DMS53 treated with DMSO at 0.1 percent for 48 hours (cell line): Measurements from ENCODE around the gene CNDP1.

Experiments
- DNase-seq: peaks from one replicate; lab custom pipeline; 2025; ENCODE audit not compliant: unreplicated experiment; lab: John Stamatoyannopoulos, UW

Gene CNDP1

DNA sequence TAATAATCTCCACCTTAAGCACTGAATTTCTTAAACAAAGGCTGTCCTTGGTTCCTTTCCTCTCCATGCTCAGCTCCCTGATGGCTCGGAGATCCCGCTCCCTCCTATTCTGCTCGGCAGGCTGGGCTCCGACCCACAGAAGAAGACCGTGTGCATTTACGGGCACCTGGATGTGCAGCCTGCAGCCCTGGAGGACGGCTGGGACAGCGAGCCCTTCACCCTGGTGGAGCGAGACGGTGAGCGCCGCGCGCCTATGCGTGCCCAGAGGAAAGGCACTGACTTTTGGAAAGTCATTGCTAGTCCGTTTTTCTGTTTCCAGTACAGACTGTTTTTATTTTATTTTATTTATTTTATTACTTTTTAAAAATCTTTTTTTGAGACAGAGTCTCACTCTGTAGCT lies 28.5 kb upstream of the CNDP1 start:
- no peak for DNase-seq

DNA sequence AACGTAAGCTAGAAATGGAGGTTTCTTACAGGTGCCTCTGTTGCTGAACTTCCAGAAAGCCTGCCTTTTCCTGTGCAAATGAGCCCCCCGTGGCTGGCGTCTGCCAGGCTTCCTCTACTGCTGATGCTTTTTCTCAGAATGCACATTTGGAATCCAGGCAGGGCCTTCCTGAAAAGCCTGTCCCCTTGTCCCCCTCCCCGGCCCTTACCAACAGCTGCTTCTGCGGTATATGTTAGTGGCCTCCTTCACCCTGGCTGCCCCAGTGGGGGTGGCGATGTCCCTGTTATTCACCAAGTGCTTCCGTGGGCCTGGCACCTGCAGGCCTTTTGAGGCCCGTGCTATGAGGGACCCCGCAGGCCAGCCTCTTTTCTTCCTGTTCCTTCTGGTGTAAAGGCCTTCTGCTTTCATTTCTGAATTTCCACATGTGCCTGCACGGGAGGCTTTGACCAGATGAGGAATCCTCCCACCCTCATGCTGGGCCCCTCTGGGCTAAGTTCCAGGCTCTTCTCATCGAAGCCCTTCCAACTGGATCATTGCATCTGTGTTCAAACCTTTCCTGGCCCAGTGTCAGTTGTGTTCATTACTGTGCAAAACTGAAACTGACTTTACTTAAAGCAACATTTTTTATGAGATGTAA lies 27.7 kb upstream of the CNDP1 start:
- DNase-seq = no peak

DNA sequence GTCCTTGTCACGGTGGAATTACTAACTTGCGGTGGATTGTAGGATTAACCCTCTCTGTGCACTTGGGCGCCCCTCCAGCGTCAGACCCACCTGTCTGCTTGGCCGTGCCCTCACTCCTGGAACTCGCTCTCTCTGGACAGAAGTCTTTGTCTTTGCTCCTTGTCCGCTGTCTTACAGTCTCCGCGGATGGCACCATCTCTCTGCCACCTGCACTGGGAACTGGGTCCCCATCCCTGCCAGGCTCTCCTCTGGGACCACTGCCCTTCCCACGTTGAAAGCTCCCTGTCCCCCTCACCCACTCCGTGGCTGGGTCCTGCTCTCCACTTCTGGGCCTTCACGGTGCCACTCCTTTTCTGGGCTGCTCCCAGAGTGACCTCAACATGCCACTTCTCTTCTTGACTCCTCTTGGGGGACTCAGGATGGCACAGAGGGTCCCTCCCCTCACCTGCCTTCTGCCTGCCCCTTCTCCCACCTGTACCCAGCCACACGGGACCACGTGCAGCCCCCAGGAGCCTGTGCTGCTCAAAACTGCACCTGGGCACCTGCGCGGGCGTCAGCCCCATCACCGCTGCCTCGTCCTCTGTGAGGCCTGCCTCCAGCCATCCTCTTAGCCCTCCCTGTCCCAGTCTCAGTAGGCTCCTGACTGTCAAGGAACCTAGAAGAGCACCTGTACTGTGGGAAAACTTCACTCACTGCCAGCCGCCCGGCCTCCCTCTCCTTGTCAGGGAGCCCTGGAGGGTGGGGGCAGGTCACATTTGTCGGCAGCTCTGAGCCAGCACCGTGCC lies 27.0 kb upstream of the CNDP1 start:
- DNase-seq = no peak

DNA sequence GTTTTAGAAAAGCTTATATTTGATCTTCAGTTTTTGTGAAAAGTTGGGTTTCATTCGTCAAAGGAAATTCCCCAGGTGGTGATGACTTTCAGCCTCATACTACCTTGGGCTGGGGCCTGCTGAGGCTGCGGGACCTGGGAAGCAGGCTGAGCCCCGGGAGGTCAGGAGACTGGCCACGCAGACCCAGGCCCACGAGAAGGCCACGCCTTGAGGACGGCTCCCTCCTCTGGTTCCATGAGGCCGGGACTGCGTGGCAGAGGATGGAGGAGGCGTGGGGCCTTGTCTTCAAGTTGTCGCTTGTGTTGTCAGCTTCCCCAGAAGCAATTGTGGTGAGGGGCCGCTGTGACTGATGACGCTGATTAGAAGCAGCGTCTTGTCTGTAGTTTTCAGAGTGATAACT lies 26.4 kb upstream of the CNDP1 start:
- no peak for DNase-seq

DNA sequence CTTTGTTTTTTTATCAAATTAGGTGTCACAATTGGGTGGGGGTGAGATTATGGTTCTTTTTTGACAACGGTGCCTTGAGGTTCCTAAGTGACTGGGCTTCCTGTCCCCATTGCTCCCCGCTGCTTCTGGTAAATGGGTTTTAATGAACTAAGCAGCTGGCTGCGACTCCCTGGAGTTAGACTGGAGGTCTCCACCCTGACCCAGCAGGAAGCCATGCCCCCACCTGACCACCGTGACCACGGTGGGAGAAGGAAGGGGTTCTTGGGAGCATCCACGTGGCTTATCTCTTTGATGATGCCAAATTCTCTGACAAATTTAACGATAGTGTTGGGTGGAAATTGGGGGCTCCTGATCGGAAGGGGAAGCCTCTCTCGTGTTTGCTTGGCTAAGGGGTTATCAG lies 25.9 kb upstream of the CNDP1 start:
- no peak for DNase-seq

DNA sequence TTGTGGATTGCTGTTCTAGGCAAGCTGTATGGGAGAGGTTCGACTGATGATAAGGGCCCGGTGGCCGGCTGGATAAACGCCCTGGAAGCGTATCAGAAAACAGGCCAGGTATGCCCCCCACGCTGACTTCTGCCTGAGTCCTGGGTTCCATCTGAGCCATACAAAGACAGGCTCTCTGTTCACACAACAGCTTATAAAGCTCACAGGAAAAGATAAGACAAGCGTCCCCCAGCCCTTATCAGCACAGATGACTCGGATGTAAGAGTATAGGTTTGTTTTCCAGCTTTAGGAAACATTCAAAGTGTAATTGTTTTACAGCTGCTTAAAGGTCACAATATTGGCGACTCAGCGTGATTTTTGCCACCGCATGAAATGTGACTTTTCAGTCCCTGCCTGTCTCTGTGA lies 25.5 kb upstream of the CNDP1 start:
- no peak for DNase-seq

DNA sequence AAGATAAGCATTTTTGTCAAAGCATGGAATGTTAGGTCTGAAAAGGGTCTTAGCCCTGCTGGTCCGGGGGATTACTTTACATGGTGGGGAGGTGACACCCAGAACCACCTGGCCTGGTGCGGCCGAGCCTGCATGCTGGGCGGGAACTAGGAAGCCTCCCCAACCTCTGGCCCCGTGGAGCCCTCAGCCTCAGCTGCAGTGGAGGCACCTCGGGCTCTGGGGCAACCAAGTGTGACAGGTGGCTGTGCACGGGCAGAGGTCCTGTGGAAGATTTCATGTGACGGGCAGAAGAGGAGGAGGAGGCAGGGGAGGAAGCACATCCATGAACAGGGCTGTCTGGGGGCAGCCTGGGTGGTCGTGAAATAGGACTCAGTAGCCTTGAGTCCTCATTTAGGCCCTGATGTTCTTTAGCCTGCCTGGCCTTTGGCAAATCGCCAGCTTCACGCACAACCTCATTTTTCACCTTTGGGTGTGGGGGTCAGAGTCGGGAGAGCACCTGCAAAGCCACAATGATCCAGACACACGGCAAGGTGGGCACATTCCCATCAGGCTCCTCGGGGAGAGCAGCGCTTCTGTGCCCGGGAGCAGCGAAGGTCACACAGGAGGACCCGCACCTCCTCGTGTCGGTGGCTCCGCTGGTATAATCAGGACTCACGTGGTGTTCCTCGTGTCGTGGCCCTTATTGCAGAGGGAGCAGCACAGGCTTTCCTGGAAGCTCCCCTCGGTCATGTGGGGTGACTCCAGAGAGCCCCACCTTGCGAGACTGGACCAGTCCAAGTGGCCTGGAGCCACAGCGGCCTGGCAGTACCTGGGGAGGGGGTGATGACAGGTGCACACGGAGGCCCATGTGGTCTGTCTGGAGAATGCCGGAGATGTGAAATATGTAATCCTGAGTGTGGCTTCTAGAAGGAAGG lies 24.2 kb upstream of the CNDP1 start:
- DNase-seq = no peak

DNA sequence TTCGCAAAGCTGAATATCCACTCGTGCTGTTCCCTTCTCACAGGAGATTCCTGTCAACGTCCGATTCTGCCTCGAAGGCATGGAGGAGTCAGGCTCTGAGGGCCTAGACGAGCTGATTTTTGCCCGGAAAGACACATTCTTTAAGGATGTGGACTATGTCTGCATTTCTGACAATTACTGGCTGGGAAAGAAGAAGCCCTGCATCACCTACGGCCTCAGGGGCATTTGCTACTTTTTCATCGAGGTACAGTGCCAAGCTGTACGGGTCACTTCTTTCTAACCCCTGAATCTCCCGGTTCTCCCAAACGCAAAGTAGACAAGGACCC lies 23.6 kb upstream of the CNDP1 start:
- DNase-seq = no peak

DNA sequence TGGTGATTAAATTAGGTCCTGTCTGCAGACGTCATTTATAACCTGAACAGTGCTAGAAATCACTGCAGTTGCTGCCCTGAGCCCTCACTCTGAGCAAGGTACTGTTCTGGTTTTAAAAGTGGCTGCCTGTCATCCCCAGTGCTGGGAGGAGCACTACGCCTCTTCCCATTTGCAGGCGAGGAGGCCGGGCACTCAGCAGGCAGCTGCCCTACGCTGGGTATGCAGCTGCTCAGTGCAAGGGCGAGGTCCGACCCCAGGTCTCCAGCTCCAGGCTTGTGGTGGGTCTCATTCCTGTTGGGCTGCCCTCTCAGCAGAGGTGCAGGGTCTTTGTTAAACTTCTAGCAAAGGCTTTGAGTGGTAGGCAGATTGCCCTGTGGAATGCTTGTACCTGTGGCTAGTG lies 22.5 kb upstream of the CNDP1 start:
- DNase-seq = no peak

DNA sequence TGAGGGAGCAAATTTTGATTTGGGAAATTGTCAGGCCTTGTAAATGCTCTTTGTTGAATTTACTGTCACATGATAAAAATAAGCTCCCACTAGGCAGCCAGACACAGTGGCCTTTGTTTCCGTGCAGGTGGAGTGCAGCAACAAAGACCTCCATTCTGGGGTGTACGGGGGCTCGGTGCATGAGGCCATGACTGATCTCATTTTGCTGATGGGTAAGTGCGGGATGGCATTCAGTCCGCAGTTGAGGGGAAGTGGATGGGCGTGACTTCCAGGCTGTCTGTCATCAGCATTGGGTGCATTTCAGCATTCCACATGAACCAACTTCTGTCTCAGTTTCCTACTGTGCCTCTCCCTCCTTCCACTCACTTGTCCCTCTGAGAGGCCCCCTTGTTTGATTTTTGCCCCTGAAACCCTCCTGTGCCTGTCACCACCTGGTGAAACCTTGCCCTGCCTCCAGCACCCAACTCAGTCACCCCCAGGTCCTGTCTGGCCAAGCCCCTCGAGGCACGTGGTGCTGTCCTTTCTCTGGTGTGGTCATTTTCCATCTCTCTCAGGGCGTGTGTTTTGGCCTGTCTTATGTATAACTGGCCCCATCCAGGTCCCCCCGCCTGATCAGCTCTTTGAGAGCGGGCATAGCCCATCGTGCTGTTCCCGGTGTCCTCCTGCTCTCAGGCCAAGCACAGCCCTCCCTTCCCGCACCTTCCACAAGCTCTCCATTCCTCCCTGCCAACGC lies 21.8 kb upstream of the CNDP1 start:
- no peak for DNase-seq

DNA sequence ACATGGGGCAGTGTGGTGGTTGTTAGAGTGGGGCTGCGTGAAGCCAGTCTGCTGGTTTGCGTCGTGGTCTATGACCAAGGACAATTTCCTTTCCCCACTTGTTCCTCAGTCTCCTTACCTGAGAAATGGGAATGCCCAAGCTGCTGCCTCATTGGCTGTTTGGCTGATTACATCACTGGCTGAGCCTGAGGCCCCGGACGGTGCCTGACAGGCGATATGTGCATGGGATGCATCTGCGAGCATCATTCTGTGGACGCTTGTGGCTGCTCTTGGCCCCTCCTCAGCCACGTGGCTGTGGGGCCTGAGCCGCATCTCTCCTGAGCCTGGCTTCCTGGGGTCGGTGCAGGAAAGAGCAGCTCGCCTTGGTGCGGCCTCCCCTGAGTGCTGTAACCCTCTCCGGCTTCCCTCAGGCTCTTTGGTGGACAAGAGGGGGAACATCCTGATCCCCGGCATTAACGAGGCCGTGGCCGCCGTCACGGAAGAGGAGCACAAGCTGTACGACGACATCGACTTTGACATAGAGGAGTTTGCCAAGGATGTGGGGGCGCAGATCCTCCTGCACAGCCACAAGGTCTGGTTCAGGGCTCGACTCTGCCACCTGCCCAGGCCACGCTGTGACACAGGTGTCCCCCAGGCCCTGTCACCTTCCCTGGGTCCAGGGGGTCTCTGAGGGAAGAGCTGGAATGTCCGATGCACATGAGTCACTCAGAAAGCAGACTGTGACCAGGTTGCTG lies 21.0 kb upstream of the CNDP1 start:
- DNase-seq = no peak

DNA sequence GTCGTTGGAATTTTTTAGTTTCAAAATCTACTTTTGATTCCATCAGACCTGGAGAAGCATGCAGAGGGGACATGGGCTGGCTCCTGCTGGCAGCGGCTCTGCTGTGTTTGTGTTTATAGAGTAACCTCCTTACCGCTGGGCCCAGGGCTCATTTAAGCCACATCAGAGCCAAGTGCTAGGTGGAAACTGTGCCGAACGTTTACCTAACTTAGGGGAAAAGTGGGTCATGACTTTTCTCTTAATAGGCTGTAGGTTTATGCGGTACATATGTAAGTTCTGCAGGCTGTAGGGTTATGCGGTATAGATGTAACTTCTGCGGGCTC lies 20.5 kb upstream of the CNDP1 start:
- no peak for DNase-seq

DNA sequence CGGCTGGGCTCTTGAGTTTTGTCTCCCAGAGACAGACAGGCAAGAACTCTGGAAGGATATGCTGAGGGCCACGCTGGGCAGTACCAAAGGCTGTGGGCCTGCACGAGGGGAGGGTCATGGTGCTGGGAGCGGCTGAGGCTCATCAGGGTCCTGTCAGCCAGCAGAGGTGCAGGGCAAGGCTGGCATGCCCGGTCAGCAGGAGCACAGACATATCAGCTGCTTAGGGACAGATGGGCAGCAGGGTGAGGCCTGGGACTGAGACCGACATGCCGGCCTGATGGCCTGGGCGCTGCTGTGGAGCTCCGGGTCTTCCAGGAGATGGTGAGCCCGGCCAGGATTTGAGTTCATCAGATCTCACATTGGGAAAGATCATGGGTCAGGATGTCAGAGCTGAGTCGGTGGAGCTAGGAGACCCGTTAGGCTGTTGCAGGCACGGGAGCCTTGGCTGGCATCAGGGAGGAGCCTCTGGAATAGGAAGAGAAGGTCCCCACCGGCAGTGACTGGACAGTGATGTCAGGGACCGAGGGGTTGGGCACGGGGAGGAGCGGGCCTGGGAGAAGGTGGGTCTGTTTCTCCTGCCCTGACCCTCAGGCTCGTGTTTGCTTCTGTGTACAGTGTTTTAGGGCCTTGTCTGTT lies 19.3 kb upstream of the CNDP1 start:
- DNase-seq = no peak

DNA sequence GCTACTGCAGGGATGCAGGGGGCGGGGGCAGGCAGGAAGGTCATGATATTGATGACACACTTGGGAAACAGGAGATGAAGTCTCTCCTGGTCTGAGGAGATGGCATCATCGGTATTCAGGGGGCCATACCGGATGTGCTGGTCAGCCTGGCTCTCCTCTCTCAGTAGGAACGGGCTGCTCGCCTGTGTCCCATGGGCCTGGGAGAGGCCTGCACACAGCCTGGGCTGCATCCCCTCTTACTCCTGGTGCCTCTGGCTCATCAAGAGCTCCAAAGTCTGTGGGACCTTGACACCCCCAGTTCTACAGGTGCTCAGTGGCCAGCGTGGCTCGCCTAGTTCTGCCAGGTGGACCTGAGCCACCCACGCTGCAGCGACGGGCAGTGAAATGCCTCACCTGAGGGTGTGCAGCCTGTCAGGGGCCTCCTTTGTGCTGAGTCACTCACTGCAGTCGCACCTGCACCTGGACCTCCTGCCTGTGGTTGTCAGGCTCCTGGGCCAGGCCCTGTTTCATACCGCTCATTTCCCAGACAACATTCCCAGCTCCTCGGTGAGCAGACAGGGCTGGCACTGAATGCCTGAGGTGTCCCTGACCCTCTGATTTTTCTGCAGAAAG lies 18.6 kb upstream of the CNDP1 start:
- DNase-seq = no peak

DNA sequence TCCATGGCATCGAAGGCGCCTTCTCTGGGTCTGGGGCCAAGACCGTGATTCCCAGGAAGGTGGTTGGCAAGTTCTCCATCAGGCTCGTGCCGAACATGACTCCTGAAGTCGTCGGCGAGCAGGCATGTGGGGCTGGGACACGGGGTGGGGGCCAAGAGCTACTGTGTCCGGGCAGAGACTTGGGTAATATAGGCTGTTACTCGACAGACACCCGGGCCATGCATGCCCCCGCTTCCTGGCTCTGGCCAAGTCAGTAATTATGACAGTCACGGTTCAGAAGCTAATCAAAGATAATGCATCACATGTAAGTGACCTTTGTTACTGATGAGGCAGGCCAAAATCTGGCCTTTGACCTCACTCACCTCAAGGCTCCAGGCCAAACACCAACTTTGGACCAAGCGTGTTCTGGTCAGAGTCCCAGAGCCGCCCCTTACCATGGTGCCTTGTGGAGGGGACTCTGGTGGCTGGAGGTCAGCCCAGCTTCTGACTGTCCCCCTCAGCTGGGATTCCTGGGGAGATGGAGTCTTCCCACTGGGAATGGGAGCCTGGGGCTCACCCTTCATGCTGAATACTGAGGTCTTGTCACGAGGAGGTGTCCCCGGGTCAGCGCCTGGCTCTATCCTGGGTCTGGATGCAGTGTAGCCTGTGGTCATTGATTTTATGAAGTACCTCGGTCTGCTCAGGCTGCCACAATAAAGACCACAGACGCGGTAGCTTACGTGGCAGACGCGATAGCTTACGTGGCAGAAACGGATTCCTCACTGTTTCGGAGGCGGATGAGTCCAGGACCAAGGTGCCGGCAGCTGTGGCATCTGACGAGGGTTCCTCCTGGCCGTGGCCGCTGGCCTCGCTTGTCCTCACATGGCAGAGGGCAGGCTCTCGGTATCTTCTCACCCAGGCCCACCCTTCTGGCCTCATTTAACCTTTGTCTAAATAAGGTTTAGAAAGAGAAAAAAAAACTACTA lies 17.7 kb upstream of the CNDP1 start:
- DNase-seq = no peak

DNA sequence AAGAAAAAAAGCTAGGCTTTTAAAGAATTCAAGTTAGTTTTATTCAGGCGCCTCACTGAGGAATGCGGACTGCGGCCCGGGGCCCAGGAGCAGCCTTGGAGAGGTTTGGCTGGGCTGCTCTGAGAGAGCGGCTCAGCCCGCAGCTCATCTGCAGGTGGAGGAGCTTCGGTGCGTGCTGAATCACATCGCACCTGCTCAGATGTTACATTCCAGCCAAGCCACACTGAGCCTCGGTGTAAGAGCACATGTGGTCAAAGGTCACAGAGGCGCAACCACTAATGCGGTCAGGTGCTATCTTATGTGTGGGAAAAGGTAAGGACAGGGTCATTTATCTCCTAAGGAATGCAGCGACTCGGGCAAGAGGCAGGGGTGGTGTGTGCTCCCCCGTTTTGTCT lies 17.1 kb upstream of the CNDP1 start:
- no peak for DNase-seq

DNA sequence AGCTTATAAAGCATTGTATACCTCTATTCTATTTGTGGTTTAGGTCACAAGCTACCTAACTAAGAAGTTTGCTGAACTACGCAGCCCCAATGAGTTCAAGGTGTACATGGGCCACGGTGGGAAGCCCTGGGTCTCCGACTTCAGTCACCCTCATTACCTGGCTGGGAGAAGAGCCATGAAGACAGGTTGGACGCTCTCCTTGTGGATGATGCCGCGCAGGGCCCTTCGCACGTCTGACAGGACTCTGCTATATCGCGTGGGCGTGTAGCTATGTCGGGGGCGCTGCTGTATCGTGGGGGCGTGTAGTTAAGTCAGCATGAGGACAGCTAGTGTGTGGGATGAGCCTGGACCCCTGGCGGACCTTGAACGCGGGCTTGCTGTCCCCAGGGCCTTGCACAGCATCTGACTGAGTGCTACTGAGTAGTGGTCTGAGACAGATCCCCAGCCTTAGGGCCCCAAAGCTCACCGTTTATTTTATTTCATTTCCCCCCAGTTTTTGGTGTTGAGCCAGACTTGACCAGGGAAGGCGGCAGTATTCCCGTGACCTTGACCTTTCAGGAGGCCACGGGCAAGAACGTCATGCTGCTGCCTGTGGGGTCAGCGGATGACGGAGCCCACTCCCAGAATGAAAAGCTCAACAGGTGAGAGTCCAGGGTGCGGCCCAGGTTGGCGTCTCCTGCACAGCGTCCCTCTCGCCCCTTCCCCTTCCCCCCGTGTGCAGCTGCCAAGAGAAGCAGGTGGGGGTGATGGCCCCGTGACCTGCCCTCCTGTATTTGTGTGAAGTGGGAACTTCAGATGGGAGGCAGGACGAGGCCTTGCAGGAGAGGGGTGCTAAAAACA lies 15.6 kb upstream of the CNDP1 start:
- no peak for DNase-seq
